22Rv1 (cell line): ENCODE measurements around the gene INVS.

ENCODE experiments used
- H3K27ac ChIP-seq: fragments of 450-650 bp; 2 replicates; pipeline ENCODE4 v1.5.1; 2017
- ZFX ChIP-seq: fragments of 450-650 bp; IDR thresholded peaks from 2 replicates; pipeline ENCODE4 v1.6.1; 2017; ENCODE audit warnings: antibody characterized with exemption, borderline replicate concordance
- TF ChIP-seq, protein P1 (sequence below): fragments of 450-650 bp; IDR thresholded peaks from 2 replicates; pipeline ENCODE4 v1.5.1; 2017; ENCODE audit warnings: mild to moderate bottlenecking

The INVS gene

DNA sequence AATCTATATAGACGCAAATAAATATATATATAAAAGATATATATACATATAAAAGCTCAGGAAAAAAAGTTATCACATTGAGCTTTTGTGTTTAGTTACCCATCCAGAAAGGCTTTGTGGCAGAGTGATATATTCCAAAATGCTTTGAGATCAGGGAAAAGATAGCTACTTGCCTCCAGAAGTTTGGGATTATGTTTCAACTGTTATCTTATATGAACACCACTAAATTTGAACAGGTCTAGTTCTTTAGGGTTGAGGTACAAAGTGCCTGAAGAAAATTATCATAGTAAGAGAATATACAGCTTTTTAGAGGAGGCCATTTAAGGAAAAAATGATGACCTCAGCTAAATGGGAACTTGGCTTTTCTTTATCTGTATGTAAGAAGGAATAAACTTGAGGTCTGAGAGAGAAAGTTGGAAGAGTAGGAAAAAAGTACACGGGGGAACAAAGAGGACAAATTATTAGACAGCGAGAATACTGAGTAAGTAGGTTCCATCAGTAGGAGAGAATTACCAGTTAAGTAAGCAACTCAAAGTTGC is 2.6 kb upstream of the INVS start:
- TF ChIP-seq, protein P1, sequence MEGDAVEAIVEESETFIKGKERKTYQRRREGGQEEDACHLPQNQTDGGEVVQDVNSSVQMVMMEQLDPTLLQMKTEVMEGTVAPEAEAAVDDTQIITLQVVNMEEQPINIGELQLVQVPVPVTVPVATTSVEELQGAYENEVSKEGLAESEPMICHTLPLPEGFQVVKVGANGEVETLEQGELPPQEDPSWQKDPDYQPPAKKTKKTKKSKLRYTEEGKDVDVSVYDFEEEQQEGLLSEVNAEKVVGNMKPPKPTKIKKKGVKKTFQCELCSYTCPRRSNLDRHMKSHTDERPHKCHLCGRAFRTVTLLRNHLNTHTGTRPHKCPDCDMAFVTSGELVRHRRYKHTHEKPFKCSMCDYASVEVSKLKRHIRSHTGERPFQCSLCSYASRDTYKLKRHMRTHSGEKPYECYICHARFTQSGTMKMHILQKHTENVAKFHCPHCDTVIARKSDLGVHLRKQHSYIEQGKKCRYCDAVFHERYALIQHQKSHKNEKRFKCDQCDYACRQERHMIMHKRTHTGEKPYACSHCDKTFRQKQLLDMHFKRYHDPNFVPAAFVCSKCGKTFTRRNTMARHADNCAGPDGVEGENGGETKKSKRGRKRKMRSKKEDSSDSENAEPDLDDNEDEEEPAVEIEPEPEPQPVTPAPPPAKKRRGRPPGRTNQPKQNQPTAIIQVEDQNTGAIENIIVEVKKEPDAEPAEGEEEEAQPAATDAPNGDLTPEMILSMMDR: no peak
- TF ChIP-seq ZFX: no peak
- peak overlapping the region; percentile 90; the same call in 1 of the 2 replicates for H3K27ac ChIP-seq

DNA sequence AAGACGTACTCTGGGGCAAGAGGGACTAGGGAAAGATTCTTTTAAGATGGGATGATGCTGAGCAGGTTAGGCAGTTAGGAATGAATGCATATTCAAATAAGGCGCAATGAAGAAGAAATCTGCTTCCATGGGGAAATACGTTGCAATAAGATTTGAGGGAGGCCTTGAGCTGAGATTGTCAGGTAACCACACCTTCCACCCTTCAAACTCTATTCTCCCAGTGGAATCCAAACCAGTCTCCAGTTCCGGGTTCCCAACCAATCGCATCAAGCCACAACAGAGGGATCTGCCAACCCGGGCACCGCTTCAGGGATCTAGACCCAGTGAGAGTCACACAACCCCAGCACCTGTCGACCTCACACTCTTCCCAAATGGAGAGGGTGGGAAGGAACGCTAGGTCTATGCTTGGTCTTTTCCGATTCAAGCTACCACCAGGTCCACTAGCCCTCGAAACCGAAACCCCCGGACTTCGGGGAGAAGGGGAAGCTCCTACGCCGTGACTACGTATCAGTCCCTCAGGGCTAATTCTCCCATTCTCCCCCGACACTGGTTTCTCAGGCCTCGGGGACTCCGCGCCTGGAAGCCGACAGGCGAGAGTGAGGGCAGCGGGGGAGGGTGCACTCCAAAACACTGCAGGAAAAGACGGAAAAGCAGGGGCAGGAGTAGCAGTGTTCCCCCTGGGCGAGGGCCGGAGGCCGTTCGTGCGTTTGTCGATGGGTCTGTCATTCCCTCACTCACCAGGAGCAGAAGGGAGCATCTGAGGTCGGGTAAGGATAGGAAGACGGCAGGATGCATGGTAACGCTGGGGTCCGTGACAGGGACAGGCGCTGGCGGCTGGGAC is 777 bp upstream of the INVS start:
- TF ChIP-seq ZFX: no peak
- TF ChIP-seq, protein P1: no peak
- peak overlapping the region; percentile 90 for H3K27ac ChIP-seq

DNA sequence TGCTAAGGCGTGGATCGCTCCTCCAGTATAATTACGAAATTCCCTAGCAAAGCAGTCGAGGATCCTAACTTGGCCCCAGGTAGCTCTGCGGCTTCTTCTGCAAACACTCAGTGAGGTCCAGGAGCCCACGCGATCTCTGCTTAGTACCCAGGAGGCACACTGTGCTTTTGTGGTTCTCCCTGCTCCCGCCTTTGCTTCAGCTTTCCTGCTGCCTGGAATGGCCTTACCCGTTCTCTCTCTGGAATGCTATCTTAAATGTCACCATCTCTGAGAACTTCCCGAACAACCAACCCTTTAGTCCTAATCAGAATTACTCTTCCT is 639 bp downstream of the INVS start:
- TF ChIP-seq ZFX: no peak
- TF ChIP-seq, protein P1: no peak

DNA sequence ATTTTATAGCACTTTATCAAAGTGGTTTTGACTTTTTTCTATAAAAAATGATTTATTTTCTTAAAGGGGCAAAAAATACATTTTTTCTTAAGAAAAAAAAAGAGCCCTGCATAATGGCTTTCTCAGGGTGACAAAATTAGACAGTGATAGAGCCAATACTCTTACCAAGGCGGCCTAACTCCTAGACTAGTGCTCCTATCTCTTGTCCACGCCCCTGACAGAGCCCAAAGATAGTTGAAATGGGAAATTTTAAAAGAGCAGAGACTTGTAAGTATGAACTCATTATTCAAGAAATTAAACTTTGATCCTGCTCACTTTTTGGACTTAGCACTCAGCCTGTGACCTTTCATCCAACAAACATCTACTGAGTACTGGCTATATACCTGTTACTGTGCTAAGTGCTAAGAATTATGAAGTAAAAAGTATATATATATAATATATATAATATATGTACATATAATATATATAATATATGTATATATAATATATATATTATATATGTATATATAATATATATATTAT is 1.2 kb downstream of the INVS start:
- H3K27ac ChIP-seq: peak overlapping the region; percentile 90
- no peak for TF ChIP-seq ZFX
- TF ChIP-seq, protein P1: no peak

More for the DNA sequence above, 639 bp downstream of the INVS start:
- peak overlapping the region; percentile 90 for H3K27ac ChIP-seq

DNA sequence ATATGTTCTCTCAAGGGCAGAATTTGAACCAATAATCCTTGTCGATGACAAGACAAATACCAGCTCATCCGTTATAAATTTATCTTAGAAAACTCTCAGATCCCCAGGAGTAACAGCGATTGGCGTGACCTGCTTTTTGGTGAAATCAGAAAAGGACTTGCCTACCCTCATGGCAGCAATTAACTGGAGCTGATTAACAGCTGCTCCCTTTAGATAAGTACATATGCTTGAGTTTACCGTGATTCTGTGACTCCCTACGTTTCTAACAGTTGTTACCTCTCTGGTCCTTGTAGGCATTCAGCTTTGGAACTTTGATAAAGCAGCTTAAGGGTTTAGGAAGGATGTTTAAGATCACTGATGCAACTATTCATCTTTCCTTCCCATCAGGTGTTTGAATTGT is 2.6 kb downstream of the INVS start:
- no peak overlapping the region for H3K27ac ChIP-seq
- no peak for TF ChIP-seq ZFX
- TF ChIP-seq, protein P1: no peak

DNA sequence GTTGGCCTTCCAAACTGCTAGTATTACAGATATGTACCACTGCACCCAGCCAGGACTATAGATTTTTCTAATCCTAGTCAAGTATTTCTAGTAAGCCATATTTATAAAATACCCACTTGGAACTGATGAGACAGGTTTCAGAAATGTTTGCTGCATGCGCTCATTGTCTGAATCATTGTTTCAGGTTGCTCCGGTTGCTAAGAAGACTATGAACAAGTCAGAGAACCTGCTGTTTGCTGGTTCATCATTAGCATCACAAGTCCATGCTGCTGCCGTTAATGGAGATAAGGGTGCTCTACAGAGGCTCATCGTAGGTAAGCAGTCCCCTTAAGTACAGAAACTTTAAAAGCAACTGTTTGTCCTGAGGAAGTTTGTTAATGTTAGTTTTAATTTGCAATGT is 5.3 kb downstream of the INVS start:
- H3K27ac ChIP-seq: no peak overlapping the region
- no peak for TF ChIP-seq ZFX
- TF ChIP-seq, protein P1: no peak

DNA sequence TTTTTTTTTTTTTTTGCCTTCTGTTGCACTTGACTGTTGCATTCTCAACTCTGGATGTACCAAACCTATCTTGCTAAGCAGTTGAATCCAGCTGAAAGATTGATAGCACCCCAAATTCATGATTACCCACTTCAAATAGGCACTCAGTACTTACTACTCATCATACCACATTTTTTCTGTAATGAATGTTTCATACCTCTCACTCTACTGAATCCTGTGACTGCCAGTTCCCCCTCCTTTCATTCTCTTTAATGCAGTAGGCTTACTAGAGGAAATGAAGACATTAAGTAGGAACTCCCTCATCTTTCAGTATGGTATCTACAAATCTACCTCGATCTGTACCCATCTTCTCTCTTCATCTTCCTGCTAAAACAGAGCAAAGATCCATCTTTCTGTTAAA is 6.8 kb downstream of the INVS start:
- no peak for TF ChIP-seq ZFX
- TF ChIP-seq, protein P1: no peak
- no peak overlapping the region for H3K27ac ChIP-seq
